HepG2 (cell line): ENCODE measurements around the gene GGT1. TPM values are rescaled to one million over a fixed set of nuclear protein-coding genes. Genes with fewer than 3 reads are reported as not detected.
A peak's percentile ranks its signal among the peaks of the same experiment; 100 is the strongest.

ENCODE experiments used
- CCDC6 ChIP-seq: sonication (generic); formaldehyde crosslinking; IDR thresholded peaks from 2 replicates; pipeline ENCODE4 v1.8.1; 2022; ENCODE audit warnings: mild to moderate bottlenecking, missing genetic modification reagents, moderate library complexity
- CEBPB ChIP-seq: IDR thresholded peaks from 2 replicates; pipeline ENCODE4 v1.6.1; 2011; ENCODE audit warnings: low read depth, low read length, improper control_type of control experiment, borderline replicate concordance
- EHMT2 ChIP-seq: fragments of 200-600 bp; sonication (generic); IDR thresholded peaks from 2 replicates; pipeline ENCODE4 v1.7.0; 2017; ENCODE audit warnings: antibody characterized with exemption, low read depth, low read length, borderline replicate concordance
- NAIF1 ChIP-seq: sonication (generic); formaldehyde crosslinking; IDR thresholded peaks from 2 replicates; pipeline ENCODE4 v1.5.0; 2020; ENCODE audit warnings: mild to moderate bottlenecking, missing genetic modification reagents, borderline replicate concordance
- NR2F2 ChIP-seq: IDR thresholded peaks from 2 replicates; pipeline ENCODE4 v1.6.1; 2012; ENCODE audit warnings: low read depth, inconsistent platforms, borderline replicate concordance
- PCBP1 ChIP-seq: fragments of 200-400 bp; formaldehyde crosslinking; IDR thresholded peaks from 2 replicates; pipeline ENCODE4 v1.6.1; 2017; ENCODE audit warnings: mild to moderate bottlenecking, low read depth, low read length, borderline replicate concordance
- PITX1 ChIP-seq: sonication (generic); formaldehyde crosslinking; IDR thresholded peaks from 2 replicates; pipeline ENCODE4 v1.5.1; 2020; ENCODE audit warnings: mild to moderate bottlenecking, missing genetic modification reagents
- RBFOX2 ChIP-seq: fragments of 200-400 bp; formaldehyde crosslinking; IDR thresholded peaks from 2 replicates; pipeline ENCODE4 v1.6.1; 2017; ENCODE audit warnings: low read depth, mild to moderate bottlenecking, low read length
- SYNCRIP ChIP-seq: fragments of 200-400 bp; formaldehyde crosslinking; IDR thresholded peaks from 2 replicates; pipeline ENCODE4 v1.6.1; 2018; ENCODE audit warnings: mild to moderate bottlenecking, low read depth, low read length; ENCODE audit not compliant: insufficient read depth
- TBL1XR1 ChIP-seq: fragments of 150-350 bp; IDR thresholded peaks from 2 replicates; pipeline ENCODE4 v1.6.1; 2014; ENCODE audit warnings: borderline replicate concordance, low read length; ENCODE audit not compliant: partially characterized antibody
- ZBTB39 ChIP-seq: sonication (generic); formaldehyde crosslinking; IDR thresholded peaks from 2 replicates; pipeline ENCODE4 v1.5.0; 2020; ENCODE audit warnings: missing genetic modification reagents
- ZBTB42 ChIP-seq: sonication (generic); formaldehyde crosslinking; IDR thresholded peaks from 2 replicates; pipeline ENCODE4 v1.5.0; 2020; ENCODE audit warnings: mild to moderate bottlenecking, missing genetic modification reagents
- ZFP82 ChIP-seq: sonication (generic); formaldehyde crosslinking; IDR thresholded peaks from 2 replicates; pipeline ENCODE4 v1.5.1; 2020; ENCODE audit warnings: mild to moderate bottlenecking, missing genetic modification reagents, borderline replicate concordance
- ZNF264 ChIP-seq: sonication (generic); formaldehyde crosslinking; IDR thresholded peaks from 2 replicates; pipeline ENCODE4 v1.4.0; 2020; ENCODE audit warnings: missing genetic modification reagents
- ZNF430 ChIP-seq: sonication (generic); formaldehyde crosslinking; IDR thresholded peaks from 2 replicates; pipeline ENCODE4 v1.9.0; 2021; ENCODE audit warnings: mild to moderate bottlenecking, missing genetic modification reagents
- ZNF451 ChIP-seq: sonication (generic); formaldehyde crosslinking; IDR thresholded peaks from 2 replicates; pipeline ENCODE4 v1.5.0; 2020; ENCODE audit warnings: mild to moderate bottlenecking, missing genetic modification reagents
- ZNF468 ChIP-seq: sonication (generic); formaldehyde crosslinking; IDR thresholded peaks from 2 replicates; pipeline ENCODE4 v1.8.0; 2022; ENCODE audit warnings: mild to moderate bottlenecking, moderate library complexity, missing genetic modification reagents
- ZNF562 ChIP-seq: sonication (generic); formaldehyde crosslinking; IDR thresholded peaks from 2 replicates; pipeline ENCODE4 v1.8.0; 2022; ENCODE audit warnings: missing genetic modification reagents, borderline replicate concordance
- ZNF564 ChIP-seq: sonication (generic); formaldehyde crosslinking; IDR thresholded peaks from 2 replicates; pipeline ENCODE4 v1.8.1; 2023; ENCODE audit warnings: mild to moderate bottlenecking, missing genetic modification reagents
- ZNF775 ChIP-seq: sonication (generic); formaldehyde crosslinking; IDR thresholded peaks from 2 replicates; pipeline ENCODE4 v1.4.0; 2020; ENCODE audit warnings: missing genetic modification reagents, mild to moderate bottlenecking, moderate library complexity, borderline replicate concordance
- polyA plus RNA-seq, 8 experiments: library from polyadenylated mRNA; depleted of rRNA in 3 of 8; stranded (reverse) in 7 of 8; unstranded in 1 of 8; fragments of >200 nt; fragmentation: Illumina TruSeq in 4 of 8; extraction: Trizol in 4 of 8; gene quantifications; 2 replicates each; pipeline versions ENCODE4 v1.2.1 to v1.2.3, GENCODE V29; 2011 to 2016; ENCODE audit warnings: low read depth in 4 of 8, missing spikeins in 1 of 8, mixed read lengths in 1 of 8; ENCODE audit not compliant: insufficient read depth in 1 of 8
- total RNA-seq, 5 experiments: library from RNA; depleted of rRNA; stranded (reverse); fragments of >200 nt; fragmentation: Illumina TruSeq; extraction: Trizol; gene quantifications; 2 replicates each; pipeline ENCODE4 v1.2.3, GENCODE V29; 2016; ENCODE audit warnings: low read depth in 1 of 5
- TF ChIP-seq, protein P1 (sequence below), 2 experiments: sonication (generic) in 1 of 2; formaldehyde crosslinking in 1 of 2; IDR thresholded peaks; 2 replicates each; pipeline versions ENCODE4 v1.5.1 to v1.6.1; 2011 to 2020; ENCODE audit warnings: borderline replicate concordance in 1 of 2, low read depth in 1 of 2, low read length in 1 of 2, mild to moderate bottlenecking in 1 of 2, missing genetic modification reagents in 1 of 2, moderate library complexity in 1 of 2
- TF ChIP-seq, protein P2 (sequence below), 2 experiments: fragments of 450-650 bp in 1 of 2; sonication (generic) in 1 of 2; formaldehyde crosslinking; IDR thresholded peaks; 2 replicates each; pipeline versions ENCODE4 v1.5.0 to v1.8.0; 2020 to 2022; ENCODE audit warnings: mild to moderate bottlenecking in 1 of 2, missing genetic modification reagents in 1 of 2
- TF ChIP-seq, protein P3 (sequence below): sonication (generic); formaldehyde crosslinking; IDR thresholded peaks from 2 replicates; pipeline ENCODE4 v1.4.0; 2020; ENCODE audit warnings: mild to moderate bottlenecking, low read depth, missing genetic modification reagents

The GGT1 gene
- total and polyA plus RNA-seq, 2 of the 13 experiments (the other 11 are each of a cell fraction or from before 2014, with no cell fraction given) = 29.9 to 103 TPM

GRCh38 chr22:24578355-24579257, 24.4 kb upstream of the GGT1 start (continued):
- TF ChIP-seq ZNF468 (CRISPR knock-in tag) (no peak), NAIF1 (CRISPR knock-in tag) (no peak), ZNF264 (CRISPR knock-in tag) (peak; percentile 68; the same call in 1 of the 2 replicates), PITX1 (CRISPR knock-in tag) (peak; percentile 96), PCBP1 (no peak), ZNF451 (CRISPR knock-in tag) (no peak), ZBTB42 (no peak), CCDC6 (peak; percentile 53; the same call in 1 of the 2 replicates), ZNF775 (CRISPR knock-in tag) (no peak), ZNF564 (CRISPR knock-in tag) (no peak), SYNCRIP (no peak), ZBTB39 (CRISPR knock-in tag) (peak; percentile 74; the same call in 1 of the 2 replicates), ZFP82 (CRISPR knock-in tag) (no peak; the same call in 1 of the 2 replicates), ZNF430 (CRISPR knock-in tag) (no peak), ZNF562 (no peak), RBFOX2 (peak; percentile 58), TBL1XR1 (peak; percentile 83), CEBPB (peak; percentile 54; the same call in 1 of the 2 replicates), EHMT2 (no peak), NR2F2 (peak; percentile 91)
- TF ChIP-seq, protein P1, sequence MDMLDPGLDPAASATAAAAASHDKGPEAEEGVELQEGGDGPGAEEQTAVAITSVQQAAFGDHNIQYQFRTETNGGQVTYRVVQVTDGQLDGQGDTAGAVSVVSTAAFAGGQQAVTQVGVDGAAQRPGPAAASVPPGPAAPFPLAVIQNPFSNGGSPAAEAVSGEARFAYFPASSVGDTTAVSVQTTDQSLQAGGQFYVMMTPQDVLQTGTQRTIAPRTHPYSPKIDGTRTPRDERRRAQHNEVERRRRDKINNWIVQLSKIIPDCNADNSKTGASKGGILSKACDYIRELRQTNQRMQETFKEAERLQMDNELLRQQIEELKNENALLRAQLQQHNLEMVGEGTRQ (IDR thresholded peaks at IDR 0.05; ENCODE audit: low read depth, low read length) = no peak
- TF ChIP-seq, protein P1 (CRISPR knock-in tag; IDR thresholded peaks at IDR 0.05; ENCODE audit: borderline replicate concordance) = no peak
- TF ChIP-seq, protein P2, sequence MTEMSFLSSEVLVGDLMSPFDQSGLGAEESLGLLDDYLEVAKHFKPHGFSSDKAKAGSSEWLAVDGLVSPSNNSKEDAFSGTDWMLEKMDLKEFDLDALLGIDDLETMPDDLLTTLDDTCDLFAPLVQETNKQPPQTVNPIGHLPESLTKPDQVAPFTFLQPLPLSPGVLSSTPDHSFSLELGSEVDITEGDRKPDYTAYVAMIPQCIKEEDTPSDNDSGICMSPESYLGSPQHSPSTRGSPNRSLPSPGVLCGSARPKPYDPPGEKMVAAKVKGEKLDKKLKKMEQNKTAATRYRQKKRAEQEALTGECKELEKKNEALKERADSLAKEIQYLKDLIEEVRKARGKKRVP (CRISPR knock-in tag; IDR thresholded peaks at IDR 0.05) = no peak
- TF ChIP-seq, protein P3, sequence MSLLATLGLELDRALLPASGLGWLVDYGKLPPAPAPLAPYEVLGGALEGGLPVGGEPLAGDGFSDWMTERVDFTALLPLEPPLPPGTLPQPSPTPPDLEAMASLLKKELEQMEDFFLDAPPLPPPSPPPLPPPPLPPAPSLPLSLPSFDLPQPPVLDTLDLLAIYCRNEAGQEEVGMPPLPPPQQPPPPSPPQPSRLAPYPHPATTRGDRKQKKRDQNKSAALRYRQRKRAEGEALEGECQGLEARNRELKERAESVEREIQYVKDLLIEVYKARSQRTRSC (CRISPR knock-in tag) = no peak
